ENCODE measurements around the gene CDC6.

The CDC6 gene

DNA sequence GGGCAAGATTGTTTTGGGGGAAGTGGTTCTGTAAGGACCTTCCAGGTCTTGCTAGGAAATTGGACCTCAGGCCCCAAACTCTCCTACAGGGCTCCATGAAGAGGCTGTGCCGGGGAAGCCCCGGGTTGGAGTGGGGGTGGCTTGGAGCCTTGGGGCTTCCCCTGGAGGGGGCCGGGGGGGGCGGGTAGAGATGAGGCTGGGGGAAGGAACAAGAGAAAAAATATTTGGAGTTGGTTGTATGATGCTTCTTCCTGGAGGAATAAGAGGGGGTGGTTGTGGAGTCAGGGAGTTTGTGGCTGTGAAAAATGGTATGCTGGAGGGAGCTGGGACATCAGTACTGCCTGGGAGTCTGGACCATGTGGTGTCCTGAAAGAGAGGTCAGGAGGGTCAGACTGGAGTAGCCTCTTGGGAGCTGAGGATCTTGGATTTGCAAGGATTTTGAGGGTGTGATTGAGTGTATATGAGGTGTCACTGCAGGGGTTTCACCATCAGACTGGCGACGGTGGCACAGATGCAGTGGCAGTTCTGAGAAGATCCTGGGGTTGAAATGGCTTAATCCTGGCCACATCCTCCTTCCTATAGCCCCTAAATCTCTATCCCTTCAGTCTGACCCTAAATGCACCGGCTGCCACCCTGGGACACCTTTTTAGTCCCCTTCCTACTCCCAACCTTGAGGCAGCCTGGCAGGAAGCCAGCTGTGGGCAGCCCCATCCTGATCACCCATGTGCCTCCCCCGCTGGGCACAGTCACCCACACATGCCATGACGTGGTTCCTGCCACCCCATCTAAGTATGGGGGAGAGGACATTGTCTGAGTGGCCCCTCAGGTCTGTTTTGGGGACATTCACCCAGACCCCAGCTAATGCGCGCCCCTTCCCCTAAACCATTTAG, 32.2 kb downstream of the CDC6 start:
- peak overlapping the region; percentile 99 for H3K27ac ChIP-seq
- DNase-seq (ENCODE audit: low spot score): no peak
- ChIA-PET POLR2A (ENCODE audit: low non-redundant PET) (no interaction called here), CTCF (interaction anchor here (0.6 kb wide), 1 partner anchor 30 kb away, joined by 4 read pairs; no protein-coding TSS in a partner anchor)
- TF ChIP-seq CTCF (conservative IDR thresholded peaks at IDR 0.05; ENCODE audit: low read depth): no peak

DNA sequence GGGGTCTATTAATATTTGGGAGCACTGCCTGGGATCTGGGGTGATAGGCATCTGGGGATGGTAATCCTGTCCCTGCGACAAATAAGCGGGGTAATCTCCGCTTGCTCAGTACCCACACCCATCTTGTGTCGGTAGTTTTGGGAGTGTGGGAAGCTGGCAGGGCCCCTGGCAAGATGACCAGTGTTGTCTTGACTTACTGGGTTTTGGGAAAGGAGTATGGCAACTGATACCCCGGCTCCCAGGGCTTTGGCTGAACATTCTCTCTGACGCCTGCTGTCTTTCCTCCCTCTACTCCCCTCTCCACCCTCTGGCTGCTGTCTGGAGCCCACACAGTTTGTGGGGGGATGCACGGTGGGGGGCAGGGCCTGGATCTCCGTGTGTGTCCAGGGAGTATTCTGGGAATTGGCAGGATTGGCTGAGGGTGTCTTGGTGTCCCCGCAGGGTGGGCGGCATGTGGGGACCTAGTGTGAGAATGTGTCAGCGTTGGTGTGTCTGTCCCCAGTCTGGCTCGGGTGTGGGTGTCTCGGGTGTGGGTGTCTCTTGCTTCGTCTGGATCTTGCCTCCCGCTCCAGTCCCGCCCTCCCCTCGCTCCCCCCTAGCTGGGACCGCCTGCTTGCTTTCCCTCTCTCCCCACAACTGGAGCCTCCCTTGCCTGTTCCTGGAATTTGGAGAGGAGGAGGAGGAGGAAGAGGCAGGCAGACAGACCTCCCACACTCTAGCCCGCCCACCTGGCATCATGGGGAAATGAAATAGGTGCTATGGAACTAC, 33.3 kb downstream of the CDC6 start:
- ChIA-PET POLR2A (ENCODE audit: low non-redundant PET) (no interaction called here), CTCF (interaction anchor here (0.6 to 1.0 kb wide), 2 partner anchors 34 to 129 kb away, joined by 3 read pairs; no protein-coding TSS in a partner anchor)
- no peak for DNase-seq (ENCODE audit: low spot score)
- H3K27ac ChIP-seq: peak overlapping the region; percentile 99
- TF ChIP-seq CTCF (conservative IDR thresholded peaks at IDR 0.05; ENCODE audit: low read depth): no peak

GRCh38 chr17:40321524-40321929, 33.8 kb downstream of the CDC6 start:
- ChIA-PET CTCF (interaction anchor here (0.6 to 1.0 kb wide), 3 partner anchors 33 to 1137 kb away, joined by 3 to 4 read pairs (median 3); no protein-coding TSS in a partner anchor), POLR2A (ENCODE audit: low non-redundant PET) (no interaction called here)
- DNase-seq (ENCODE audit: low spot score): no peak
- no peak for TF ChIP-seq CTCF (conservative IDR thresholded peaks at IDR 0.05; ENCODE audit: low read depth)
- H3K27ac ChIP-seq: peak overlapping the region; percentile 99

- no peak for DNase-seq (ENCODE audit: low spot score)
- no peak for TF ChIP-seq CTCF (conservative IDR thresholded peaks at IDR 0.05; ENCODE audit: low read depth)
- ChIA-PET POLR2A (ENCODE audit: low non-redundant PET) (no interaction called here), CTCF (interaction anchor here (0.6 to 1.0 kb wide), 3 partner anchors 33 to 1136 kb away, joined by 3 to 4 read pairs (median 3); no protein-coding TSS in a partner anchor)
- peak overlapping the region; percentile 99 for H3K27ac ChIP-seq
Measured at GRCh38 chr17:40321961-40322357, 34.3 kb downstream of the CDC6 start.

- POLR2A ChIA-PET (ENCODE audit: low non-redundant PET): no interaction called here
- DNase-seq (ENCODE audit: low spot score): peak; percentile 73
- peak overlapping the region; percentile 99 for H3K27ac ChIP-seq
- CTCF ChIA-PET: interaction anchor here (0.6 kb wide), 1 partner anchor 1136 kb away, joined by 4 read pairs; no protein-coding TSS in a partner anchor
- TF ChIP-seq CTCF (conservative IDR thresholded peaks at IDR 0.05; ENCODE audit: low read depth): no peak
Measured at GRCh38 chr17:40322358-40323315, 35.0 kb downstream of the CDC6 start.

Measured in RWPE1 (cell line).